DND-41 (cell line): ENCODE data around the gene SVIL.
"Not testable (repeated sequence)": the region's sequence is repeated elsewhere in the genome, so short reads cannot be mapped to it uniquely, and the experiment has no call there.

Source experiments
- EZH2 ChIP-seq: IDR thresholded peaks from 3 replicates; pipeline ENCODE4 v1.6.1; 2012; ENCODE audit warnings: borderline replicate concordance, low read depth, mild to moderate bottlenecking, moderate library complexity, low read length, inconsistent platforms; ENCODE audit not compliant: severe bottlenecking
- TF ChIP-seq, protein P1 (sequence below): IDR thresholded peaks from 2 replicates; pipeline ENCODE4 v1.5.1; 2012; ENCODE audit warnings: borderline replicate concordance, low read length, moderate library complexity, mild to moderate bottlenecking; ENCODE audit not compliant: poor library complexity, severe bottlenecking; ENCODE audit errors: extremely low read depth

DNA sequence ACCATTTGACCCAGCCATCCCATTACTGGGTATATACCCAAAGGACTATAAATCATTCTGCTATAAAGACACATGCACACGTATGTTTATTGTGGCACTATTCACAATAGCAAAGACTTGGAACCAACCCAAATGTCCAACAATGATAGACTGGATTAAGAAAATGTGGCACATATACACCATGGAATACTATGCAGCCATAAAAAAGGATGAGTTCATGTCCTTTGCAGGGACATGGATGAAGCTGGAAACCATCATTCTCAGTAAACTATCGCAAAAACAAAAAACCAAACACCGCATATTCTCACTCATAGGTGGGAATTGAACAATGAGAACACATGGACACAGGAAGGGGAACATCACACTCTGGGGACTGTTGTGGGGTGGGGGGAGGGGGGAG lies 85.3 kb downstream of the SVIL start:
- TF ChIP-seq, protein P1, sequence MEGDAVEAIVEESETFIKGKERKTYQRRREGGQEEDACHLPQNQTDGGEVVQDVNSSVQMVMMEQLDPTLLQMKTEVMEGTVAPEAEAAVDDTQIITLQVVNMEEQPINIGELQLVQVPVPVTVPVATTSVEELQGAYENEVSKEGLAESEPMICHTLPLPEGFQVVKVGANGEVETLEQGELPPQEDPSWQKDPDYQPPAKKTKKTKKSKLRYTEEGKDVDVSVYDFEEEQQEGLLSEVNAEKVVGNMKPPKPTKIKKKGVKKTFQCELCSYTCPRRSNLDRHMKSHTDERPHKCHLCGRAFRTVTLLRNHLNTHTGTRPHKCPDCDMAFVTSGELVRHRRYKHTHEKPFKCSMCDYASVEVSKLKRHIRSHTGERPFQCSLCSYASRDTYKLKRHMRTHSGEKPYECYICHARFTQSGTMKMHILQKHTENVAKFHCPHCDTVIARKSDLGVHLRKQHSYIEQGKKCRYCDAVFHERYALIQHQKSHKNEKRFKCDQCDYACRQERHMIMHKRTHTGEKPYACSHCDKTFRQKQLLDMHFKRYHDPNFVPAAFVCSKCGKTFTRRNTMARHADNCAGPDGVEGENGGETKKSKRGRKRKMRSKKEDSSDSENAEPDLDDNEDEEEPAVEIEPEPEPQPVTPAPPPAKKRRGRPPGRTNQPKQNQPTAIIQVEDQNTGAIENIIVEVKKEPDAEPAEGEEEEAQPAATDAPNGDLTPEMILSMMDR: not testable (repeated sequence)
- not testable (repeated sequence) for TF ChIP-seq EZH2
